Fibroblast of lung (primary cell): Measurements from ENCODE around the gene JPT1.

ENCODE experiments used
- EZH2 ChIP-seq: IDR thresholded peaks from 2 replicates; pipeline ENCODE4 v1.5.1; 2012; ENCODE audit warnings: low read length, control low read depth, mild to moderate bottlenecking; ENCODE audit errors: missing control alignments
- TF ChIP-seq, protein P1 (sequence below), 2 donors: IDR thresholded peaks in 1 of 2; conservative IDR thresholded peaks in 1 of 2; 1 replicate in 1 of 2; 2 replicates in 1 of 2; pipeline ENCODE4 v1.5.1; 2011 to 2012; ENCODE audit warnings: low read length in 2 of 2, control low read depth in 1 of 2, inconsistent platforms in 1 of 2, low read depth in 1 of 2, mild to moderate bottlenecking in 1 of 2

GRCh38 chr17:75094871-75095399, 59.4 kb downstream of the JPT1 start:
- TF ChIP-seq, protein P1, sequence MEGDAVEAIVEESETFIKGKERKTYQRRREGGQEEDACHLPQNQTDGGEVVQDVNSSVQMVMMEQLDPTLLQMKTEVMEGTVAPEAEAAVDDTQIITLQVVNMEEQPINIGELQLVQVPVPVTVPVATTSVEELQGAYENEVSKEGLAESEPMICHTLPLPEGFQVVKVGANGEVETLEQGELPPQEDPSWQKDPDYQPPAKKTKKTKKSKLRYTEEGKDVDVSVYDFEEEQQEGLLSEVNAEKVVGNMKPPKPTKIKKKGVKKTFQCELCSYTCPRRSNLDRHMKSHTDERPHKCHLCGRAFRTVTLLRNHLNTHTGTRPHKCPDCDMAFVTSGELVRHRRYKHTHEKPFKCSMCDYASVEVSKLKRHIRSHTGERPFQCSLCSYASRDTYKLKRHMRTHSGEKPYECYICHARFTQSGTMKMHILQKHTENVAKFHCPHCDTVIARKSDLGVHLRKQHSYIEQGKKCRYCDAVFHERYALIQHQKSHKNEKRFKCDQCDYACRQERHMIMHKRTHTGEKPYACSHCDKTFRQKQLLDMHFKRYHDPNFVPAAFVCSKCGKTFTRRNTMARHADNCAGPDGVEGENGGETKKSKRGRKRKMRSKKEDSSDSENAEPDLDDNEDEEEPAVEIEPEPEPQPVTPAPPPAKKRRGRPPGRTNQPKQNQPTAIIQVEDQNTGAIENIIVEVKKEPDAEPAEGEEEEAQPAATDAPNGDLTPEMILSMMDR (conservative IDR thresholded peaks at IDR 0.05 in 1 of 2, IDR thresholded peaks at IDR 0.05 in 1 of 2; ENCODE audit: low read depth in 1 of 2, low read length in 2 of 2): no peak
- TF ChIP-seq EZH2: no peak
